HuH-7.5 (cell line): ENCODE measurements around the gene SPOCK3.
"Not testable (repeated sequence)": the region's sequence is repeated elsewhere in the genome, so short reads cannot be mapped to it uniquely, and the experiment has no call there.

Experiments used
- DNase-seq: peaks from one replicate; pipeline ENCODE4 v3.0.0; 2011; ENCODE audit warnings: low spot score

Gene SPOCK3

GRCh38 chr4:167035390-167035789 is 198.9 kb downstream of the SPOCK3 start:
- no peak for DNase-seq

DNA sequence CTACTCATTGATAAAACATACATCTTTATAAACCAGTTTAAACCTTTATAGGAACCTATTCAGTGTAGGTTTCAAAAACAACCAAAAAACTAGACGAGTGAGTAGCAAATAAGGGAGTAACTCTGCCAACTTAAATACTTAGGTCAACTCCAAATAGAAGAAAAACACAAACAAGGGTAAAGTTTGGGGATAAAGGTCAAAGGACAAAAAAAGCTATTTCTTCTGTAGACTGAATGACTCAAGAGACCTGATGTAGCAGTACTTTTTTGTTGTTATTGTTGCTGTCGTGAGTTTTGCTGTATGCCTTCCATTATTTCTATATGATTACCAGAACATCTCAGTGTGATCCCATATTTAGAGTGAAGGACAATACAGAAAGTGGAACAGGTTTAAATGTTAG is 199.3 kb downstream of the SPOCK3 start:
- DNase-seq, result no peak

GRCh38 chr4:167032871-167033270 is 201.4 kb downstream of the SPOCK3 start:
- no peak for DNase-seq

DNA sequence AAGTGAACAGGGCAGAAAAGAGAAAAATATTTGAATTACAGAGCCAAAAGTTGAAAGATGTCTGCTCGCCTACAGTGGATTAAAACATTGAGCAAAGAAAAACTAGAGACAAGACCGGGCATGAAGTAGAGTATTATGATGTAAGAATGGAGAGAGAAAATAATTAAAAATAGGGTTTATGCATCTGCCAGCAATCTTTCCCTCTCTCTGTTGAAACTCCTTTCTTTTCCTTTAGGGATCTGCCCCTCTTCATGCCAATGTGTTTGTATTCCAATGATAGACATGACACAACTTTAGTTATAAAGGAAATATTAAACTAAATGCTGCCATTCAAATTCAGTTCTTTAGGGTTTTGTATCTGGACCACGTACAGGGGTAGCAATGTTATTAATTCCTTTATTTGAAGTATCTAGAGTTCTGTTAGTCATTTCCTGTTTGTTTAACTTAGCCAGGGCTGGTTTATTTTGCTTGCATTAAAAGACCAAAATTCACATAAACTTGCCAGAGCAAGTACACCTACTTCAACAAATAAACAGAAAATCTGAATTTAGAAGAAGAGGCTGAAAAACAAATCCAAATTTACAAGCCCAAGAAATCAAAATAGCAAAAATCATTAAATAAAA is 202.6 kb downstream of the SPOCK3 start:
- no peak for DNase-seq

- DNase-seq, result no peak
Observed at GRCh38 chr4:167028976-167029375, 205.3 kb downstream of the SPOCK3 start.

DNA sequence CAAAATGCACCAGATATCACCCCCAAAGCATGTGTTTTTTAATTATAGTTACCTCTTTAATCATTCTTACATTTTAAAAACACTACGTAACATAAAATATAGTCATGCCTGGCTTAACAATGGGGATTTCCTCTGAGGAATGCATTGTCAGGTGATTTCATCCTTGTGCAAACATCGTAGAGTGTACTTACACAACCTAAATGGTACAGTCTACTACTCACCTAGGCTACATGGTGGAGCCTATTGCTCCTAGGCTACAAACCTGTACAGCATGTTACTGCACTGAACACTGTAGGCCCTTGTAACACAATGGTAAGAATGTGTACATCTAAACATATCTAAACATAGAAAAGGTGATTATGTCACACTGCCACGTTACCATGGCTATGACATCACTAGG is 208.6 kb downstream of the SPOCK3 start:
- no peak for DNase-seq

DNA sequence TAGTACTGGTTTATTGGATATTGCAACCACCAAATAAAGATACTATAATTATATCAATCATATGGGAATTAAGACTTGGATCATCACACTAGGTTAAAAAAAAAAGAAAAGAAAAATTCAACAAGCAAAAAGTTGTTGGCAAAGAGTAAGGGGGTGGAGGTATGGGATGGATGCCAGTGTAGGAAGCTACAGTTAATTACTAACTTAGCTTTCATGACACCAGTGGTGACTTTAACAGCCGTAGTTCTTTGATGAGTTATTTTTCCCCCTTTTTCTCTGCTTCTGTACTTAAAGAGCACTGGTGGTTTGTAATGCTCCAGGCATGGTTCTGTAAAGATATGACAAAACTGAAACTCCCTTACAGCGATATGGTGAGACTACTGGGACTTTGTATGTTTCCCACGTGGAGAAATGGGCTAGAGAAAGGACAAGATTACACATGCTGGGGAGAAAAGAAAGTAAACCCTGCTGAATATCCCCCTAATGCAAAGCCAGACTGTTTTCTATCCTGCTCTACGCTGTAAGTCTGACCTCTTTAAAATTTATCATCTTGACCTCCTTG is 210.8 kb downstream of the SPOCK3 start:
- no peak for DNase-seq

DNA sequence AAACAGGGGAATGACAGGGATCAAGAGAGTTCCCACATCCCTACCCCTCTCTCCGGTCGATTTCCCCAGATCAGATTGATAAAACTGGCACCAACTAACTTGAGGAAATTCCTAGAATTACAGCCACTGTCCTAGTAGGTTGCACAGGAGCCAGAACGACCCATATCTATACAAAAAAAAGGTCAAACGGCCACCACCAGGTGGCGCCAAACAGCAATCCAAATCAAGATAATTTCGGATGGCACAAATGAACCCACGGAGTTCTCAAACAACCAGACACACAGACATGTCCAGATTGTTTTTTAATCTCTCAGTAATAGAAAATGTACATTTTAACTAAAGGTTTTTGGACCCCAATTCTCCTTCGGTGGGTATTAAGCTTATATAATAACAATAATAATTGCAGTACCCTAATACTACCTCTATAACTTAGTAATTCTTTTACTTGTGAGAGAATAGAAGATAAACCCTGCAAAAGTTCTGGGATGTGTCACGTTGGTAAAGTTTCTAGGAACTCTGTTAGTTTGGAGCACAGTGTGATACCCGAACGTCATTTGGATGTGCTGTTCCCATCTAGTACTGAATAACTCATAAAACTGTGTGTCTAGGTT is 212.6 kb downstream of the SPOCK3 start:
- DNase-seq, result no peak

GRCh38 chr4:167020410-167020809 is 213.9 kb downstream of the SPOCK3 start:
- no peak for DNase-seq

- no peak for DNase-seq
Observed at GRCh38 chr4:167014944-167015343, 219.3 kb downstream of the SPOCK3 start.

- DNase-seq, result no peak
Observed at GRCh38 chr4:167003326-167003725, 231.0 kb downstream of the SPOCK3 start.

- no peak for DNase-seq
Observed at GRCh38 chr4:167000141-167000852, 234.0 kb downstream of the SPOCK3 start.

GRCh38 chr4:166996216-166996615 is 238.1 kb downstream of the SPOCK3 start:
- no peak for DNase-seq

GRCh38 chr4:166994686-166995085 is 239.6 kb downstream of the SPOCK3 start:
- DNase-seq, result no peak

DNA sequence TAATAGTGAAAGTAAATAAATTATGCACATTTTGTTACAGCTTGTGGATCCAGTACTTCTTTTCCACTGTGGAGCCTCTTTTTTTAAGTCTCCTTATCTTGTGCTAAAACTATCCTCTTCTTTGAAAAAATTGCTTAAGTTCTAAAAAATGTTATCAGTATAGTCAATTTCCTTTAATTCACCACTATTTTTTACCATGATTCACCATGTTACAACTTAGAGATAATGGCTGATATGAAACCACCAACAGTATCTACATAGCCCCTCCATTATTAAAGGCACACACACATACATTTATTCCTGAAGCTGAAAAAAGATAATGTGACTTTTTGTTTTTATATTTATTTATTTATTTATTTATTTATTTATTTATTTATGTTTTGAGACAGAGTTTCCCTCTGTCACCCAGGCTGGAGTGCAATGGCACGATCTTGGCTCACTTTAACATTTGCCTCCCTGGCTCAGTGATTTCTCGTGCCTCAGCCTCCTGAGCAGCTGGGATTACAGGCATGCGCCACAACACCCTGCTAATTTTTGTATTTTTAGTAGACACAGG is 243.2 kb downstream of the SPOCK3 start:
- DNase-seq, result no peak

DNA sequence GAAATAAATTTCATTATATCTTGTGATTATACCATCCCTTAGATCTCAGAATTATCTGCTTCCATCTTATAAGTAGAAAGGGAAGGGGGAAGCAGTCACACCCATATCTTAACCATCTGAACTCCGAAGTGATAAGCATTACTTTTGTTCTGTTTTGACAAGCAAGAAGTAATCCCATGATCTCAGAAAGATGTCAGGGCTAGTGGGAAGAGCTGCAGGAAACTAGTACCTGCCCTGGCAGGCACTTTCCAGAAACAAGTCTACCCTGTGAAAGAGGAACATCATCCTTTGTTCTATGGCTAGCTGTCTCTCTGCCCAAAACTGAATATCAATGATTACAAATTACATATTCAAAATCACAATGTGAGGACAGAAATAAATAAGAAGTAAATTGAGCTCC is 244.4 kb downstream of the SPOCK3 start:
- DNase-seq, result no peak

GRCh38 chr4:166987026-166987425 is 247.3 kb downstream of the SPOCK3 start:
- no peak for DNase-seq

- no peak for DNase-seq
Observed at GRCh38 chr4:166981847-166982246, 252.4 kb downstream of the SPOCK3 start.

GRCh38 chr4:166980419-166980818 is 253.9 kb downstream of the SPOCK3 start:
- DNase-seq, result no peak

DNA sequence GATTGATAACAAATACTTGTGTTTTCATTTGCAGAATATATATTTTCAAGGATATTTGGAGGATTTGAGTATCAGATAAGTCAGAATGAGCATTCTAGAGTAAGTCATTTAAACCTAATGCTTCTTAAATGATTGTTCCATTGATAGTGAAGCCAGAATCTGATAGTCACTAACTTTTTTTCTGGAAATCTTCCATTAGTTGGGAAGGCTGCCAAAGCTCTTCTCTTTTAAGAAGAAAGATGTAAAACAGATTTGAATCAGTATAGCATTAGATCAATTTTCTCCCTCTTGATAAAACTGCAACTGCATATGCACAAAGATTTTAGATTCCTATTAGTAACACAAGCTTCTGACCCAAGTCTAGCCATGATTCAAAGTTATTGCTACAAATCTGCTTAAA is 256.7 kb downstream of the SPOCK3 start:
- DNase-seq, result no peak

- no peak for DNase-seq
Observed at GRCh38 chr4:166972071-166972470, 262.2 kb downstream of the SPOCK3 start.

DNA sequence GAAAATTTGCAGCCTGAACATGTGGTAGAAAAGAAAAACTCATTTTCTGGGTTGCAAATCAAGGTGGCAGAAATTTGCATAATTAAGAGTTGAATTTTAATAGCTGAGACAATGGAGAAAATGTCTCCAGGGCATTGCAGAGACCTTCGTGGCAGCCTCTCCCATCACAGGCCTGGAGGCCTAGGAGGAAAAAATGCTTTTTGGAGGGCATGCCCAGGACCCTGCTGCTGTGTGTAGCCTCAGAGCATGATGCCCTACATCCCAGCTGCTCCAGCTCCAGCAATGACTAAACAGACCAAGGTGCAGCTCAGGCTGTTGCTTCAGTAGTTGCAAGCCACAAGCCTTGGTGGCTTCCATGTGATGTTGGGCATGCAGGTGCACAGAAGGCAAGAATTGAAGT is 266.1 kb downstream of the SPOCK3 start:
- DNase-seq, result not testable (repeated sequence)

DNA sequence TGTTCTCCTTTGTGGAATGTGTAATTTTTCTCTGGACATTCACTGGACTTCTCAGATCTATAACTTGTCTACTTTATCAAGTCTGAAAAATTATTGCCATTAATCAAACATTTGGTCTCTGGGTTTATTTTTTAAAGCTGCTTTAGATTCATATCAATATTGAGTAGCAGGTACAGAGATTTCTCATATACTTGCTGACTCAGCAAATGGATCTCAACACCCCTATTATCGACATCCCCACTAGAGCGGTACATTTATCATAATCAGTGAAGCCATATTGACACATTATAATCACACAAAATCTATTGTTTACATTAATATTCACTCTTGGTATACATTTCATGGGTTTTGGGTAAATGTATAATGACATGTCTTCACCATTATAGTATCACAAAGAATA is 268.7 kb downstream of the SPOCK3 start:
- DNase-seq, result no peak
